NT2/D1 (cell line): ENCODE measurements around the gene HCFC1R1.

Experiments used
- DNase-seq: peaks from one replicate; pipeline ENCODE4 v3.0.0-alpha.2; 2011; ENCODE audit warnings: low read depth, low spot score
- H3K27me3 ChIP-seq: 2 replicates; pipeline ENCODE4 v1.6.0; 2011; ENCODE audit warnings: mild to moderate bottlenecking; ENCODE audit not compliant: insufficient read length, insufficient read depth
- H3K36me3 ChIP-seq: 2 replicates; pipeline ENCODE4 v1.6.1; 2011; ENCODE audit warnings: mild to moderate bottlenecking, low read length, mixed read lengths; ENCODE audit not compliant: insufficient read depth, insufficient read length
- H3K4me1 ChIP-seq: 2 replicates; pipeline ENCODE4 v1.5.1; 2011; ENCODE audit not compliant: insufficient read depth, insufficient read length
- H3K4me3 ChIP-seq: 2 replicates; pipeline ENCODE4 v1.5.1; 2011; ENCODE audit warnings: low read depth; ENCODE audit not compliant: insufficient read length
- H3K9ac ChIP-seq: 2 replicates; pipeline ENCODE4 v1.6.0; 2011; ENCODE audit warnings: low read depth; ENCODE audit not compliant: insufficient read length
- H3K9me3 ChIP-seq: 2 replicates; pipeline ENCODE4 v1.5.1; 2011; ENCODE audit warnings: mild to moderate bottlenecking, low read length; ENCODE audit not compliant: insufficient read depth
- SUZ12 ChIP-seq: IDR thresholded peaks from 2 replicates; pipeline ENCODE4 v1.6.1; 2011; ENCODE audit not compliant: insufficient read length, insufficient read depth; ENCODE audit errors: extremely low read depth
- YY1 ChIP-seq: IDR thresholded peaks from 2 replicates; pipeline ENCODE4 v1.6.1; 2011; ENCODE audit not compliant: insufficient read length, insufficient read depth
- ZNF274 ChIP-seq: IDR thresholded peaks from 2 replicates; pipeline ENCODE4 v1.6.1; 2011; ENCODE audit warnings: mild to moderate bottlenecking, low read depth, low read length

The HCFC1R1 gene

GRCh38 chr16:3030222-3031212 lies 6.8 kb upstream of the HCFC1R1 start:
- Histone ChIP-seq H3K4me1 (peaks cover 30% of the 10 kb centered on the region), H3K9me3 (no peaks in the 10 kb centered on the region), H3K36me3 (peaks cover 25% of the 10 kb centered on the region), H3K4me3 (no peak overlapping the region), H3K27me3 (peaks cover 30% of the 10 kb centered on the region), H3K9ac (peak overlapping the region; percentile 52)
- no peak for TF ChIP-seq SUZ12
- no peak for TF ChIP-seq YY1
- TF ChIP-seq ZNF274: no peak
- DNase-seq: no peak

DNA sequence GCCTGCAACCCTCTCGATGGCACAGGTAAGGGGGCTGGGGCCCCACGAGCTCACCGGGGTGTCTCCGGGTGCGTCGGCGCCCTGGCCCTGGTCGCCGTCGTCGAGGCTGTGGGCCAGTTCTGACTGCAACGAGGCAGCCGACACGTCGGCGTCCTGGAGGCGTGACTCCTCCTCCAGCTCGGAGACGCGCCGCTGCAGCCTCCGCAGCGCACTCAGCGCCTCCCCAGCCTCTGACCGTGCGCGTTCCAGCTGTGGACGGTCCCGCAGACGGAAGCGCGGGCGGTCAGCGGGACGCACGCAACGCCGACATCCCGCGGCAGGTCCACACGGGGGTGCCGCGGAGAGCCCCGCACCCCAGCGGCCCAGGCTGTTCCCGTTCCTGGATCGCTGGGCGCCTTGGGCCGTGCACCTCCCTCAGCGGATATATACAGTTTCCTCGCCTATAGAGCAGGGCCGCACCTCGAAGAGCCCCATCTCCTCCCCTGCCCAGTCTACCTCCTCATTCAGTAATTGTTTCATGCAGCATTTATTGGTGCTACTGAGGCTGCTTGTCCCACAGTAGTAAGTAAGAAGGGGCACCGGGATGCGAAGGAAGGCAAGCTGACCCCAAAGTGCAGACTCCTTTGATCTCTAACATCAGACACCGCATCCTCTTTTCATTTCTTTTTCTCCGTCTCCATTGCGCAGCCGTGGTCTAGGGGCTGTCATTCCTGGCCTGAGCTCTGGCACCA lies 5.9 kb upstream of the HCFC1R1 start:
- DNase-seq: no peak
- TF ChIP-seq SUZ12: no peak
- TF ChIP-seq ZNF274: no peak
- TF ChIP-seq YY1: no peak
- peaks cover 22% of the 10 kb centered on the region for H3K27me3 ChIP-seq
- no peak overlapping the region for H3K9ac ChIP-seq
- H3K4me1 ChIP-seq: peaks cover 30% of the 10 kb centered on the region
- peaks cover 29% of the 10 kb centered on the region for H3K36me3 ChIP-seq
- no peak overlapping the region for H3K4me3 ChIP-seq
- H3K9me3 ChIP-seq: no peaks in the 10 kb centered on the region

- peaks cover 29% of the 10 kb centered on the region for H3K36me3 ChIP-seq
- H3K4me1 ChIP-seq: peaks cover 30% of the 10 kb centered on the region
- H3K27me3 ChIP-seq: peaks cover 14% of the 10 kb centered on the region
- DNase-seq: no peak
- peak overlapping the region; percentile 66 for H3K9ac ChIP-seq
- no peak overlapping the region for H3K4me3 ChIP-seq
- no peak for TF ChIP-seq YY1
- no peaks in the 10 kb centered on the region for H3K9me3 ChIP-seq
Measured at GRCh38 chr16:3028716-3029319, 5.1 kb upstream of the HCFC1R1 start.

DNA sequence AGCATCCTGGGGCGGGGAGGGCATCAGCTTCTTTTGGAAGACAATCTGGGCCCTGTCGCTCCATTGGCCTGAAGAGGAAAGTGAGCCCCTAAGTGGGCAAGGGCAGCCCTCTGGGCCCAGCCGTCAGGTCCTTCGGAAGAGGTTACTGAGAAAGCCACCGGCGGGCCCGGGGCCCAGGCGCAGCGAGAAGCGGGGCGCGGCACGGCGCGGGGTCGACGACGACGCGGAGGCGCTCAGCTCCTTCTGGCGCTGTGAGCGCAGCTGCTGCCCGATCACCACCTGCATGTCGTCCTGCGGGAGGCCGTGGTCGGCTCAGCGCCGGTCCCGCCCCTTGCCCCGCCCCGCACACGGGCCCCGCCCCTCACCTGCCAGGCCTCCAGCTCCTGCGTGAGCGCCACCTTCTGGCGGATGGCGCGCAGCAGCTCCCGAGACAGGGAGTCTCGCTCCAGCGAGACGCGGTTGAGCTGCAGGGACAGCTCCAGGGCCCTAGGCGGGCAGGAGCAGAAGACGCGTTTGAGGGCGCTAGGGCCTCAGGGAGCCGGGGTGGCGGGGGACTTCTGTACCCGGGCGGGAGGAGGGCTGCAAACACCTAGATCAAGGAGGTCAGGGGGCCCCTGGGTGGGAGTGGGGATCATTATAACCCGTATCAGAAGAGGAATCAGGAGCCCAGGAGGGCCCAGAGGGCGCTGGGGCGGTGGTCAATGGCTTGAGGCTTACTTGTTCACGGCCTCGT lies 4.4 kb upstream of the HCFC1R1 start:
- no peak for DNase-seq
- peaks cover 10% of the 10 kb centered on the region for H3K27me3 ChIP-seq
- TF ChIP-seq YY1 (no peak), SUZ12 (no peak), ZNF274 (no peak)
- no peak overlapping the region for H3K4me3 ChIP-seq
- peaks cover 30% of the 10 kb centered on the region for H3K4me1 ChIP-seq
- H3K9me3 ChIP-seq: no peaks in the 10 kb centered on the region
- H3K9ac ChIP-seq: peak overlapping the region; percentile 66
- H3K36me3 ChIP-seq: peaks cover 32% of the 10 kb centered on the region

- Histone ChIP-seq H3K4me1 (peaks cover 31% of the 10 kb centered on the region), H3K4me3 (no peak overlapping the region), H3K36me3 (peaks cover 38% of the 10 kb centered on the region), H3K27me3 (peaks cover 10% of the 10 kb centered on the region), H3K9me3 (no peaks in the 10 kb centered on the region), H3K9ac (peak overlapping the region; percentile 54)
- TF ChIP-seq YY1: no peak
- TF ChIP-seq SUZ12: no peak
- TF ChIP-seq ZNF274: no peak
- no peak for DNase-seq
Measured at GRCh38 chr16:3027489-3027795, 3.7 kb upstream of the HCFC1R1 start.

- DNase-seq: no peak
- Histone ChIP-seq H3K27me3 (peaks cover 7% of the 10 kb centered on the region), H3K9me3 (no peaks in the 10 kb centered on the region), H3K4me3 (no peak overlapping the region), H3K9ac (peak overlapping the region; percentile 54), H3K36me3 (peaks cover 43% of the 10 kb centered on the region), H3K4me1 (peaks cover 28% of the 10 kb centered on the region)
- TF ChIP-seq YY1 (no peak), SUZ12 (no peak)
Measured at GRCh38 chr16:3026609-3027488, 3.1 kb upstream of the HCFC1R1 start.
